Measurements from ENCODE around the gene HLA-B.
"Not testable (repeated sequence)": the region's sequence is repeated elsewhere in the genome, so short reads cannot be mapped to it uniquely, and the experiment has no call there.

HLA-B gene

DNA sequence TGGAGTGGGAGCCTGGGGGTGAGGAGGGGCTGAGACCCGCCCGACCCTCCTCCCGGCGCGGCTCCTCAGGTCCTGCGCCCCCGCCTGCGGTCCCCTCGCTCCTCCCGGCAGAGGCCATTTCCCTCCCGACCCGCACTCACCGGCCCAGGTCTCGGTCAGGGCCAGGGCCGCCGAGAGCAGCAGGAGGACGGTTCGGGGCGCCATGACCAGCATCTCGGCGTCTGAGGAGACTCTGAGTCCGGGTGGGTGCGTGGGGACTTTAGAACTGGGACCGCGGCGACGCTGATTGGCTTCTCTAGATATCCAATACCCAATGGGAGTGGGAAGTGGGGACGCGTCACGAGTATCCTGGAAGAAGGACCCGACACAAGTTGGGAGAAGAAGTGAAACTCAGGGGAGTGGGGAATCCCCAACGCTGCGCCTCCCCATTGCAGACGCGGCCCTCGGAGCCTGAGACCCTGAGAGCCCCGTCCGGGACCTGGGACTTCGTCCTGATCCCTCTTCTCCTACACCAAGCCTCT is at the start of gene HLA-B:
TSS of gene HLA-B (minus strand) at position 234 of the 521 bp plus-strand sequence. CDS start at position 213, 21 bp downstream.
- H3K4me3 Mint-ChIP-seq, result peak within 1 kb of the TSS; percentile 99
- peak; percentile 87 to 93 for DNase-seq (ENCODE audit: low spot score in 2 of 2)
- peaks cover 75% of the 10 kb centered on the region for H3K4me1 Mint-ChIP-seq
- peak within 1 kb of the TSS; percentile 100 for H3K27ac Mint-ChIP-seq (ENCODE audit: low read depth)
- no peaks in the 10 kb centered on the region for H3K27me3 Mint-ChIP-seq
- peak; percentile 72 for ATAC-seq (replicated peaks; ENCODE audit: extremely low read depth, poor library complexity, severe bottlenecking)
- H3K9me3 Mint-ChIP-seq, result no peaks in the 10 kb centered on the region
- H3K36me3 Mint-ChIP-seq (ENCODE audit: insufficient read depth), result peaks cover 65% of the 10 kb centered on the region

DNA sequence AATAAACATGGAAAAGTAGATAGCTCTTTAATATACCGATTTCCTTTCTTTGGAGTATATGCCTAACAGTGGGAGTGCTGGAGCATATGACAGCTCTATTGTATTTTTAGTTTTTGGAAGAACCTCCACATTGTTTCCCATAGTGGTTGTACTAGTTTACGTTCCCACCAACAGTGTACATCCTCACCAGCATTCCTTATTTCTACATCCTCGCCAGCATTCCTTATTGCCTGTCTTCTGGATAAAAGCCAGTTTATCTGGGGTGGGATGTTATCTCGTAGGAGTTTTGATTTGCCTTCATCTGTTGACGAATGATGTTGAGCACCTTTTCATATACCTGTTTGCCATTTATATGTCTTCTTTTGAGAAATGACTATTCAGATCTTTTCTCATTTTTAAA is 49.0 kb upstream of the HLA-B start:
- DNase-seq (ENCODE audit: low spot score in 2 of 2) (no peak), ATAC-seq (replicated peaks; ENCODE audit: extremely low read depth, poor library complexity, severe bottlenecking) (no peak)
- no peaks in the 10 kb centered on the region for H3K27me3 Mint-ChIP-seq
- no peaks in the 10 kb centered on the region for H3K9me3 Mint-ChIP-seq
- peak overlapping the region; percentile 15 for H3K27ac Mint-ChIP-seq (ENCODE audit: low read depth)
- peak overlapping the region; percentile 53 for H3K4me3 Mint-ChIP-seq
- peaks cover 89% of the 10 kb centered on the region for H3K4me1 Mint-ChIP-seq
- H3K36me3 Mint-ChIP-seq (ENCODE audit: insufficient read depth), result peaks cover 9% of the 10 kb centered on the region

DNA sequence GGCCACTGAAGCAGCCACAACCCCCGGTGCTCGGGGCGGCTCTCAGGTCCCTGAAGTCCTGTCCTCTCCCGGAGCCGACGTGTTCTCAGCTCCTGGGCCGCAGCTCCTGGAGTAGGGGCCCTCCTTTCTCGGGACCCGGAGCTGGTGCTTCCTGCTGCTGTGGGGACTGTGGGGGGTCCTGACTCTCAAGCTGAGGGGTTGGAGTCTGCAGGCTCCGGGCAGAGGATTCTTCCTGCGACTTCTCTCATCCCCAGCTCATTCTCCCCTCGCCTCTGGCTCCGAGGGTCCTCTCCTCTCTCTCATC is 47.0 kb upstream of the HLA-B start:
- ATAC-seq (replicated peaks; ENCODE audit: extremely low read depth, poor library complexity, severe bottlenecking); H3K9me3 Mint-ChIP-seq; H3K27me3 Mint-ChIP-seq; DNase-seq (ENCODE audit: low spot score in 2 of 2): not testable (repeated sequence)
- H3K4me1 Mint-ChIP-seq, result peaks cover 86% of the 10 kb centered on the region
- H3K4me3 Mint-ChIP-seq, result peak overlapping the region; percentile 81
- H3K36me3 Mint-ChIP-seq (ENCODE audit: insufficient read depth), result peaks cover 16% of the 10 kb centered on the region
- peak overlapping the region; percentile 80 for H3K27ac Mint-ChIP-seq (ENCODE audit: low read depth)

DNA sequence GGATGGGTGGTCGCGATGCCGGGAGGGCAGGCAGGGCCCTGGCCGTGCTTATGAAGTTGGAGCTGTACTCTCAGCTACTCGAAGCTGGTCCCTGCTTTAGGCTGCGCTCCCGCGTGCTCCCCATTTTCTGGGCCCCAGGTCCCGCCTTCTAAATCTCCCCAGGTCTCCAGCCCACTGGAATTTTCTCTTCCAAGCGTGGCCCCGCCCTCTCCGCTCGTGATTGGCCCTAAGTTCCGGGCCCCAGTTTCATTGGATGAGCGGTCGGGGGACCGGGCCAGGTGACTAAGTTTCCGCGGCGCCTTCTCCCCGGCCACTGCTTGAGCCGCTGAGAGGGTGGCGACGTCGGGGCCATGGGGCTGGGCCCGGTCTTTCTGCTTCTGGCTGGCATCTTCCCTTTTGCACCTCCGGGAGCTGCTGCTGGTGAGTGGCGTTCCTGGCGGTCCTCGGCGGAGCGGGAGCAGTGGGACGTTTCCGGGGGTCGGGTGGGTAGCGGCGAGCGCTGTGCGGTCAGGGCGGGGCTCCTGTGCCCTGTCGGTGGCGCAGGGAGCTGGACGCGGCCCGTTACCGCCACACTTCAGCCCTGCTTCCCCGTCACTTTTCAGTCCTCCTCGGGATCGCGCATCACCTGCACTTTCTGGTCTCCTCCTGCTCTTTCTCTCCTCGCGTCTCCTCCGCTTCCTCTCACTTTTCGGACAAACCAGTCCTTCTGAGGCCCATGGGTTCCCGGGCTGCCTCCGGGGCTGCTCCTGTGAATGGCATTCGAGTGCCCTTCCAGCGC is 46.5 kb upstream of the HLA-B start, which contains the start of gene MICA:
TSS of gene MICA (plus strand) at position 313 of the 778 bp plus-strand sequence. CDS start at position 351, 38 bp downstream.
- ATAC-seq (replicated peaks; ENCODE audit: extremely low read depth, poor library complexity, severe bottlenecking) (peak; percentile 31), DNase-seq (ENCODE audit: low spot score in 2 of 2) (peak; percentile 26 to 27)
- Mint-ChIP-seq H3K27me3 (no peaks in the 10 kb centered on the region), H3K9me3 (no peaks in the 10 kb centered on the region), H3K36me3 (ENCODE audit: insufficient read depth) (peaks cover 16% of the 10 kb centered on the region), H3K4me1 (peaks cover 88% of the 10 kb centered on the region), H3K27ac (ENCODE audit: low read depth) (peak within 1 kb of the TSS; percentile 80), H3K4me3 (peak within 1 kb of the TSS; percentile 81)

DNA sequence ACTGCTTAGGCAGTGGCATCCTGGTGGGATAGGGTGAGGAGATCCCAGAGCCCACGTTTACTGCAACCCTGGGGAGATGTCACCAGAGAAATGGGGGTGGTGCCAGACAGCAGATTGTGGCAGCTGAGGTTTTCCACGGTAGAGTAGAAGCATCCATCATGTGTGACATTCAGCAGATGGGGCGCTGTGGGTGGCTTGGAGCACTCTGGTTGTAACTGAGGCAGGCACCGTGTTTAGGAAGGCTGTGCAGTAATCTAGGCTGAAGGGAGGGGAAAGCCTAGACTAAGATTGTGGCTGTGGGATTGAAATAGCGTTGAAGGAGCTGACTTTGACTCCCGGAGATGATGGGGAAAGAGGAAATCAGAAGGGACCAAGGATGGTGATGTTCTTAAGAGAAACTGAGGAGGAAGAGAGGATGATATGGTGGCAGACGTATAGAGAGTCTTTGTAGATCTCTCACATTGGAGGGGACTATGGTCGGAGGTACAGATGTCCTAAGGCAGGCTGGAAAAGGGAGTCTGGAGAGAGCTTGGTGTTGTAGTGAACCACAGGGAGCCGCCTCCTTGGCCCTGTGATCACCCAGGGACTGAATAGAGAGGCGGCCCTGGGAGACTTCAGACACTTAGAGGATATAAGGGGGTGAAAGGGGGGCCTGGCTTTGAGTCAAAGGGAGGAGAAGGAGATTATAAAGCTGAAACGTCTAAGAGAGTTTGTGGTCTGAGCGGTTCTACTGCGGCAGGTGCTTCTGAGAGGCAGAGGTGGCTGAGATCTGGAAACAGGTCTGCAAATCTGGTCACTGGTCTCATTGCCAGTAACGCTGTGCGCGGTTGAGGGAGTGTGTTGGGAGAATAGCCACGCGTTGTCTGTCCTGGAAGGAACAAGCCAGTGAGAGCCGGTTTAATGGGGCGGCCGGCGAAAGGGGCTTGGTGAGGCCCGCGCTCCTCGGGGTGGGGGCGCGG is 45.6 kb upstream of the HLA-B start:
- Mint-ChIP-seq H3K9me3 (no peaks in the 10 kb centered on the region), H3K36me3 (ENCODE audit: insufficient read depth) (peaks cover 16% of the 10 kb centered on the region), H3K4me3 (peak overlapping the region; percentile 81), H3K27me3 (no peaks in the 10 kb centered on the region), H3K4me1 (peaks cover 79% of the 10 kb centered on the region), H3K27ac (ENCODE audit: low read depth) (peak overlapping the region; percentile 80)
- DNase-seq (ENCODE audit: low spot score in 2 of 2), result peak in 1 of 2 donors; percentile 30
- ATAC-seq (replicated peaks; ENCODE audit: extremely low read depth, poor library complexity, severe bottlenecking), result peak; percentile 59

DNA sequence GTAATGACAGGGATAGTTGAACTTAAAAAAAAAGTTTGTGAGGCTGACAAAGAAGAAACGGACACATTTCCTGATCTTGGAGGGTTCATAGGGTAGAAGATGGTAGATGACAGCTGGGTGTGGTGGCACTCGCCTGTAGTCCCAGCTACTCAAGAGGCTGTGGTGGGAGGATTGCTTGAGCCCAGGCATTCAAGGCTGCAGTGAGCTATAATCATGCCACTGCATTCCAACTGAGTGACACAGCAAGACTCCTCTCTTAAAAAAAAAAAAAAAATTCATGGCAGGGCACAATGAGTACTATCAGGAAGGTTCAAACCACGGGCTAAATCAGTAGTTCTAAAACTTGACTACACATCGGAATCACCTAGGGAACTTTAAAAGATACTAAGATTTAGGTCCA is 44.4 kb upstream of the HLA-B start:
- Mint-ChIP-seq H3K36me3 (ENCODE audit: insufficient read depth) (peaks cover 18% of the 10 kb centered on the region), H3K4me1 (peaks cover 74% of the 10 kb centered on the region), H3K27ac (ENCODE audit: low read depth) (peak overlapping the region; percentile 80), H3K4me3 (peak overlapping the region; percentile 81), H3K9me3 (no peaks in the 10 kb centered on the region), H3K27me3 (no peaks in the 10 kb centered on the region)
- no peak for DNase-seq (ENCODE audit: low spot score in 2 of 2)
- no peak for ATAC-seq (replicated peaks; ENCODE audit: extremely low read depth, poor library complexity, severe bottlenecking)

DNA sequence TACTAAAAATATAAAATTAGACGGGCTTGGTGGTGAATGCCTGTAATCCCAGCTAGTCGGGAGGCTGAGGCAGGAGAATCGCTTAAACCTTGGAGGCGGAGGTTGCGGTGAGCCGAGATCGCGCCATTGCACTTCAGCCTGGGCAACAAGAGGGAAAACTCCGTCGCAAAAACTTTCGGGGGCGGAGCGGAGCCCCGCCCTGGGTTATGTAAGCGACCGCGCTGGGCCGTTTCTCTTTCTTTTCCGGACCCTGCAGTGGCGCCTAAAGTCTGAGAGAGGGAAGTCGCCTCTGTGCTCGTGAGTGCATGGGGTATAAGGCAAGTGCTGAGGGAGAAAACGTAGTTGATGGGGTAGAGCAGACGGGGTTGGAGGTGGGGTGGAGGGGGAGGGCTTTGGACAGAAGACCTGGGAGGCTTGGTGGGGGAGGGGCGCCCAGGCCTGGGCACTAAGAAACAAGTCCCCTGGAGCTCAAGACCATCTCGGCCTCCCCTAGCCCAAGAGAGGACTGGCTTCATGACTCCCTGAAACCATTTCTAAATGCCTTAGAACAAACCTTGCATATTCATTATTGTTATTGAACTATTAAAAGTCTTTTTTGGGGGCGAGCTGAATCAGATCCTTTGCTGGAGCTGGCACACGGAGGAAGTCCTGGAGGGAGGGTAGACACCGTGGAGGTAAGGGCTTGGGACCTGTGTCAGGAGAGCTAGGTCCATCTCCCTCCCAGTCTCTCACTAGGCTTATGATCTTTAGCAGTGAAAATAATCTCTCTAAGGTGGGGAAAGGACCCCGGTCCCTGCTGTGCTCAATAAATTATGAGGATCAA is 43.7 kb upstream of the HLA-B start:
- H3K4me3 Mint-ChIP-seq, result peak overlapping the region; percentile 81
- H3K27ac Mint-ChIP-seq (ENCODE audit: low read depth), result peak overlapping the region; percentile 80
- H3K27me3 Mint-ChIP-seq, result no peaks in the 10 kb centered on the region
- DNase-seq (ENCODE audit: low spot score in 2 of 2) (peak; percentile 33 to 38), ATAC-seq (replicated peaks; ENCODE audit: extremely low read depth, poor library complexity, severe bottlenecking) (peak; percentile 62)
- H3K36me3 Mint-ChIP-seq (ENCODE audit: insufficient read depth), result peaks cover 18% of the 10 kb centered on the region
- H3K4me1 Mint-ChIP-seq, result peaks cover 69% of the 10 kb centered on the region
- H3K9me3 Mint-ChIP-seq, result no peaks in the 10 kb centered on the region

DNA sequence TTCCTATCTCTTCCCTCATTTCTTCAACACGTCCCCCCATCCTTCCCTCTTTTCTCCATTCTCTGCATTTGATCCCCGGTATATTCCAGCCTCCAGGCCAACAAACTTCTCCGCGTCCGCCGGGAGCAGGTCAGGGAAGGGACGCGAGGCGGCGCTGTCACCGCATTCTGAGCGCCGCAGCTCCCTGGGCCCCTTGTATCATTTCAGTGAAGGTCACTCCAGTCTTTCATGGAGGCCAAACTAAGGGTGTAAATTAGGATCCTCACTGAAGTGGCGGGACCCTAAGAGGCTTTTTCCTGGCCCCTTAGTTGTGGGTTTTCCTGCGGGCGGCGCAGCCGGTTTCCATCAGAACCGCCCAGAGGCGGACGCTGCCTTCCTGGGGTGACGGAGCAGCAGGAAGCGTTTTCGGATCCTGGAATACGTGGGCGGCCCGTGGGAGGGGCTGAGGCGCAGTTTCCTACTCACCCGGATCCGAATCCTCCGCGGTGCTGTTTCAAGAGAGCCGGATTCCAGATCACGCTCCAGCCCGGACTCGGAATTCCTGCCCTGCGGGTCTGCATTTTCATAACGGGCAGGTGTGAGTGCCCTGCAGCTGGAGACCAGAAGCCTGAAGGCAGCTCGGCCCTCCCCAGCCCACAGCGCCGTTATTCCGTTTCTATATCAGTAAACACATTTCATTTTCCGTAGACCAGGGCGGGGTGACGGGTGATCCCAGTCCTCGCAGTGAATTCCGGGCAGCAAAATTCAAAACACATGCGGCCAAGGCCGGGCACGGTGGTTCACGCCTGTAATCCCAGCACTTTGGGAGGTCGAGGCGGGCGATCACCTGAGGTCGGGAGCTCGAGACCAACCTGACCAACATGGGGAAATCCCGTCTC is 42.8 kb upstream of the HLA-B start:
- Mint-ChIP-seq H3K27ac (ENCODE audit: low read depth) (peak overlapping the region; percentile 80), H3K36me3 (ENCODE audit: insufficient read depth) (peaks cover 18% of the 10 kb centered on the region), H3K4me3 (peak overlapping the region; percentile 81), H3K4me1 (peaks cover 68% of the 10 kb centered on the region), H3K9me3 (no peaks in the 10 kb centered on the region), H3K27me3 (no peaks in the 10 kb centered on the region)
- peak; percentile 30 to 35 for DNase-seq (ENCODE audit: low spot score in 2 of 2)
- peak; percentile 2 for ATAC-seq (replicated peaks; ENCODE audit: extremely low read depth, poor library complexity, severe bottlenecking)

DNA sequence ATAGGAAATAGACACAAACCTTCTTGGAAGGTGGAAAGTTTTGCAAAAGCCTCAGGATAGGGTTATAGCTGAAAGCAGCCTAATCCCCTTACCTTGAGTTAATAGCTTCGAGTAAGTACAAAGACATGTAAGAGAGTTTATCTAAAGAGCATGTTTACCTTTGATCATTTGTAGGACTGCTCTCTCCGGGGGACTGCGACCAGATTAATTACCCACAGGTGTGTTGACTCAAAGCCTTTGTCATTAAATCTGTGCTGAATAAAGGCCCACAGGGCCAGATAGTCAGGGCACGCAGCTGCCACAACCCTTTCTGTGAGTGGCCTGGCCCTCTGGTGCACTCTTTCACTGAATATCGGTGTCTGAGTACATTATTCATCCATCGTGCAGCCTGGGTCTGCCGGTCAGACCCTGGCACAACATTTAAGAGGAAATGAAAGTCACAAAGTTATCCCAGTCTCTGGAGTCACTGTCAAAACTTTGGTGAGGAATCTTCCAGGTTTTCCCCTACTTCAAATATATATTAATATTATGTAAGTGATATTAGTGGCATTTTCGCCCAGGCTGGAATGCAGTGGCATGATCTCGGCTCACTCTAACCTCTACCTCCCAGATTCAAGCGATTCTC is 41.0 kb upstream of the HLA-B start:
- ATAC-seq (replicated peaks; ENCODE audit: extremely low read depth, poor library complexity, severe bottlenecking) (no peak), DNase-seq (ENCODE audit: low spot score in 2 of 2) (no peak)
- no peaks in the 10 kb centered on the region for H3K27me3 Mint-ChIP-seq
- H3K36me3 Mint-ChIP-seq (ENCODE audit: insufficient read depth), result peaks cover 16% of the 10 kb centered on the region
- peak overlapping the region; percentile 81 for H3K4me3 Mint-ChIP-seq
- no peak overlapping the region for H3K27ac Mint-ChIP-seq (ENCODE audit: low read depth)
- no peaks in the 10 kb centered on the region for H3K9me3 Mint-ChIP-seq
- peaks cover 59% of the 10 kb centered on the region for H3K4me1 Mint-ChIP-seq

DNA sequence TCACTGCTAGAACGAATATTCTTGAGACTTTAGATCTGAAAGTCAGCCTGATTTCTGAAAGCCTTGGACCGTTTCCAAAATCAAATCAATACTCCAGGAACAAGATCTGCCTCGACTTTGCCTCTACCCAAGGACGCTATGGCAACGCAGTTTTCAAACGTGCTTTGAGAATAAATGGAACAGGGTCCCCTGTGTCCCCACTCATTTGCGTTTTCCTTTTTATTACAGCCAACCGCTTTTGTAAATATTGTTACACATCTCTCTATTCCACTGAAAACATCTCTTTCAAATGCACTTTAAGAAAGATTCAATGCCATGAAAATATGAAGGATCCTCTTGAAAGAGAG is 40.1 kb upstream of the HLA-B start:
- ATAC-seq (replicated peaks; ENCODE audit: extremely low read depth, poor library complexity, severe bottlenecking), result not testable (repeated sequence)
- Mint-ChIP-seq H3K4me3 (peak overlapping the region; percentile 23), H3K36me3 (ENCODE audit: insufficient read depth) (peaks cover 13% of the 10 kb centered on the region)

More for the DNA sequence above, 40.1 kb upstream of the HLA-B start:
- not testable (repeated sequence) for H3K27me3 Mint-ChIP-seq; DNase-seq (ENCODE audit: low spot score in 2 of 2); H3K27ac Mint-ChIP-seq (ENCODE audit: low read depth); H3K9me3 Mint-ChIP-seq
- peaks cover 50% of the 10 kb centered on the region for H3K4me1 Mint-ChIP-seq

Data from central memory CD8-positive, alpha-beta T cell (primary cell).